Neural progenitor cell (in vitro differentiated cells): ENCODE results near the gene LDLRAD4.

Experiments used
- CTCF ChIP-seq: fragments of 200-600 bp; sonication (generic); IDR thresholded peaks from 2 replicates; pipeline ENCODE4 v1.5.1; 2017; ENCODE audit warnings: antibody characterized with exemption, mild to moderate bottlenecking
- EZH2 ChIP-seq: fragments of 200-600 bp; sonication (generic); IDR thresholded peaks from 2 replicates; pipeline ENCODE4 v1.6.1; 2017; ENCODE audit warnings: antibody characterized with exemption, mild to moderate bottlenecking, moderate library complexity

DNA sequence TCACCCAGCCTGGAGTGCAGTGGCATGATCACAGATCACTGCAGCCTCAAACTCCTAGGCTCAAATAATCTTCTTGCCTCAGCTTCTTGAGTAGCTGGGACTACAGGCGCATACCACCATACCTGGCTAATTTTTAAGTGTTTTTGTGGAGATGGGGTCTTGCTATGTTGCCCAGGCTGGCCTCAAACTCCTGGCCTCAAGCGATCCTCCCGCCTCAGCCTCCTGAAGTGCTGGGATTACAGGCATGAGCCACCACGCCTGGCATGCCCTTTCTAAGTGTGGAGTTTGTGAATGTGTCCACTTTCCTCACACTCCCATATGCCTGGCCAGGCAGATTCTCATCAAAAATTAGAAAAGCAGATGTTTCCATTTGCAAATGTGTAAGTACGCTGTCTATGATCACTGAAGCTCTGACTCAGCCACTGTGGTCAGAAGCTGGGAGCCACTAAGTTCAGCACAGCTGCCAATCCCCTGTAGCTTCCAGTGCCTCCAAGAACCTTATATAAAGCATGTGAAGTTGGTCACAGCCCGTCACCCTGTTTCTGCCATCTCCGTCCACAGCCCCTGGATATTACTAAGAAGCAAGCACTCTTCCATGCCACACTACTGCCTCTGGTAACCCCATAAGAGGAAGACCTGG is 352.4 kb downstream of the LDLRAD4 start:
- TF ChIP-seq EZH2 (no peak), CTCF (no peak)
